Measurements from ENCODE around the gene ABCB8. TPM values are rescaled to one million over a fixed set of nuclear protein-coding genes. Genes with fewer than 3 reads are reported as not detected.

The ABCB8 gene
- total and polyA plus RNA-seq, 9 of the 15 experiments (the other 6 are each of a cell fraction or from before 2014, with no cell fraction given): 7.6 to 106 (median 36.3) TPM

DNA sequence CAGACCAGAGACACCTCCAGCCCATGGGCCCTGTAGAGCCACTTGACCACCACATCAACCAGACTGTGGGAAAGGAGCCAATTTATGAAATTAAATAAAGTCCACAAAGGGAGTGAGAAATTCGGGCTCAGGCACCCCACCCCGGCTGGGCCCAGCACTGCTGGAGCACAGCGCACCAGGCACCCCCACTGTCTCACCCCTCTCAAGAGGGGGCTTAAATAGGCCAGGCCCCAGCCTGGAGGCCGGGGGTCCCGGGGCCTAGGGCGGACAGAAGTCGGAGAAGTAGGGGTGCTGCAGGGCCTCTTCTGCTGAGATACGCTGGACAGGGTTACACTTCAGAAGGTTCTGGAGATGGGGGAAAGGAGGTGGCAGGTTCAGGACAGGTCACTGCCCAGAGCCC lies 25.5 kb downstream of the ABCB8 start:
- WGBS (ENCODE audit: insufficient coverage, low coverage, missing lambda C conversion rate): 93% methylated on average over 8 of the region's 8 CpGs
- intact Hi-C loops (cut with micrococcal nuclease): no loop called here
- Histone ChIP-seq H3K4me3 (no peak overlapping the region), H3K36me3 (ENCODE audit: control insufficient read depth, insufficient read depth, low read length) (no peaks in the 10 kb centered on the region; the same call in 2 of the 3 replicates), H3K9me3 (replicated peaks; ENCODE audit: control insufficient read depth, insufficient read depth, low read depth, low read length) (no peaks in the 10 kb centered on the region), H3K27me3 (ENCODE audit: control insufficient read depth in 2 of 2, insufficient read depth in 2 of 2, low read length in 2 of 2) (no peaks in the 10 kb centered on the region), H3K79me2 (ENCODE audit: control insufficient read depth, insufficient read depth, low read length) (peaks cover 2% of the 10 kb centered on the region), H3K4me2 (ENCODE audit: insufficient read depth, low read length) (no peak overlapping the region), H3K9ac (ENCODE audit: insufficient read depth in 1 of 2, low read depth in 2 of 2, low read length in 2 of 2) (peak overlapping the region in 1 of 2 experiments; percentile 47; a peak in 3 of 4 replicates), H3K4me1 (replicated peaks in 1 of 2; ENCODE audit: control insufficient read depth in 2 of 2, insufficient read depth in 2 of 2, low read length in 2 of 2) (peaks cover 28 to 70% of the 10 kb centered on the region in 2 experiments), H2AFZ (ENCODE audit: low read depth, low read length) (no peak overlapping the region), H3K9me1 (ENCODE audit: control insufficient read depth, insufficient read depth, low read length) (no peaks in the 10 kb centered on the region), H4K20me1 (replicated peaks; ENCODE audit: control insufficient read depth, insufficient read depth, low read length) (no peaks in the 10 kb centered on the region; the same call in 1 of the 2 replicates), H3K27ac (ENCODE audit: extremely low read depth, low read depth, low read length) (no peak overlapping the region)
- in situ Hi-C loops (cut with MboI): no loop called here
- TF ChIP-seq POLR2G (IDR thresholded peaks at IDR 0.05; ENCODE audit: low read depth, low read length) (0 out of 2 replicates have a peak, but pooled peaks have one; percentile 13), ZFX (CRISPR knock-in tag; IDR thresholded peaks at IDR 0.05) (0 out of 2 replicates have a peak, but pooled peaks have one; percentile 26), HCFC1 (IDR thresholded peaks at IDR 0.05; ENCODE audit: low read depth, low read length) (no peak), DACH1 (IDR thresholded peaks at IDR 0.05; ENCODE audit: partially characterized antibody) (no peak), PYGO2 (tag; IDR thresholded peaks at IDR 0.05) (no peak)
- TF ChIP-seq, protein P1, sequence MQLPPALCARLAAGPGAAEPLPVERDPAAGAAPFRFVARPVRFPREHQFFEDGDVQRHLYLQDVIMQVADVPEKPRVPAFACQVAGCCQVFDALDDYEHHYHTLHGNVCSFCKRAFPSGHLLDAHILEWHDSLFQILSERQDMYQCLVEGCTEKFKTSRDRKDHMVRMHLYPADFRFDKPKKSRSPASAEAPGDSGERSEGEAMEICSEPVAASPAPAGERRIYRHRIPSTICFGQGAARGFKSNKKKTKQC (CRISPR knock-in tag; IDR thresholded peaks at IDR 0.05): no peak
- ChIA-PET POLR2A (interaction anchor here (1.1 to 1.9 kb wide), 2 partner anchors 7 to 12 kb away, joined by 4 to 6 read pairs; no protein-coding TSS in a partner anchor), CTCF (ENCODE audit: low intra/inter-chr PET ratio) (no interaction called here)
- DNase-seq (ENCODE audit: extremely low read depth in 1 of 4, low spot score in 3 of 4) (no peak), FAIRE-seq (no peak), ATAC-seq (no peak)
- BruUV-seq (replicated peaks): no TSS peak

Measured in K562 (cell line).